Measurements from ENCODE around the gene KLHDC2.
A peak's percentile ranks its signal among the peaks of the same experiment; 100 is the strongest.
"Not testable (repeated sequence)": the region's sequence is repeated elsewhere in the genome, so short reads cannot be mapped to it uniquely, and the experiment has no call there.

Gene KLHDC2

DNA sequence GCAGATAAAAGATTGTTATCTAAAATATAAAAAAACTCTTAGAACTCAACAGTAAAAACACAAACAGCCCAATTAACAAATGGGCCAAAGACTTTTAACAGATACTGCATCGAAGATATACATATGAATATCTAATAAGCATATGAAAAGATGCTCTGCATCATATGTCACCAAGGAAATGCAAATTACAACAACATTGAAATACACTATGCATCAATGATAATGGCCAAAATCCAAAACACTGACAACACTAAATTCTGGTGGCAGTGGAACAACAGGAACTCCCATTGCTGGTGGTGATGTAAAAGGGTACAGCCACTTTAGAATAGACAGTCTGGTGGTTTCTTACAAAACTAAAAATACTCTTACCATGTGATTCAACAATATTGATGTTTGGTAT is 40.8 kb downstream of the KLHDC2 start:
- DNase-seq (ENCODE audit: low spot score in 2 of 2): peak in 1 of 2 experiments; percentile 58
- Histone ChIP-seq H3K4me1 (peaks cover 11% of the 10 kb centered on the region), H3K27me3 (ENCODE audit: low read depth) (no peaks in the 10 kb centered on the region), H3K36me3 (replicated peaks) (peaks cover 40% of the 10 kb centered on the region), H3K4me3 (no peak overlapping the region), H3K9me3 (no peaks in the 10 kb centered on the region)
- in situ Hi-C loops (cut with MboI; ENCODE audit: low sequenced_read_pairs): no loop called here

DNA sequence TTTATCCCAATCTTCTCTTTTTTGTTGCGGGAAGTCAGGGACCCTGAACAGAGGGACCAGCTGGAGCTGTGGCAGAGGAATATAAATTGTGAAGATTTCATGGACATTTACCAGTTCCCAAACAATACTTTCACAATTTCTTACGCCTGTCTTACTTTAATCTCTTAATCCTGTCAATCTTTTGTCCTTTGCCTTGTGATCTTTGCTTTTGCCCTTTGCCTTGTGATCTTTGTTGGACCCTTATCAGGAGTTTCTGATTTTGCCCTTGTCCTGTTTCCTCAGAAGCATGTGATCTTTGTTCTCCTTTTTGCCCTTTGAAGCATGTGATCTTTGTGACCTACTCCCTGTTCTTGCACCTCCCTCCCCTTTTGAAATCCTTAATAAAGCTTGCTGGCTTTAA is 48.2 kb downstream of the KLHDC2 start:
- in situ Hi-C loops (cut with MboI; ENCODE audit: low sequenced_read_pairs); H3K27me3 ChIP-seq (ENCODE audit: low read depth): not testable (repeated sequence)
- H3K36me3 ChIP-seq (replicated peaks): peaks cover 78% of the 10 kb centered on the region

DNA sequence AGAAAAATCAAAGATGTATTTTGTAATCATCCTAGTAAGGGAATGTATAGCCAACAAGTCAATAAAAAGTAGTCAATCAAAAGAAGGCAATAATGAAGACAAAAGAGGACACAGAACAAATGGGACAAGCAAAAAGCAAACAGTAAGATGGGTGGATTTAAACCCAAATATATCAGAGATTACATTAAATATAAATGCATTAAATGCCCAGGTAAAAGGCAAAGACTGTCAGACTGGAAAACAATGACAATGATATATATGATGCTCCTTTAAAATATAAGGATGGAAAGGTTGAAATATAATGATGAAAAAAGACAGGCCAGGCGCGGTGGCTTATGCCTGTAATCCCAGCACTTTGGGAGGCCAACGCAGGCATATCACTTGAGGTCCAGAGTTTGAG is 48.9 kb downstream of the KLHDC2 start:
- H3K4me3 ChIP-seq: no peak overlapping the region
- H3K36me3 ChIP-seq (replicated peaks): peaks cover 71% of the 10 kb centered on the region
- in situ Hi-C loops (cut with MboI; ENCODE audit: low sequenced_read_pairs): no loop called here

More for the DNA sequence above, 48.2 kb downstream of the KLHDC2 start:
- not testable (repeated sequence) for H3K4me1 ChIP-seq; H3K9me3 ChIP-seq; H3K4me3 ChIP-seq; DNase-seq (ENCODE audit: low spot score in 2 of 2)

DNA sequence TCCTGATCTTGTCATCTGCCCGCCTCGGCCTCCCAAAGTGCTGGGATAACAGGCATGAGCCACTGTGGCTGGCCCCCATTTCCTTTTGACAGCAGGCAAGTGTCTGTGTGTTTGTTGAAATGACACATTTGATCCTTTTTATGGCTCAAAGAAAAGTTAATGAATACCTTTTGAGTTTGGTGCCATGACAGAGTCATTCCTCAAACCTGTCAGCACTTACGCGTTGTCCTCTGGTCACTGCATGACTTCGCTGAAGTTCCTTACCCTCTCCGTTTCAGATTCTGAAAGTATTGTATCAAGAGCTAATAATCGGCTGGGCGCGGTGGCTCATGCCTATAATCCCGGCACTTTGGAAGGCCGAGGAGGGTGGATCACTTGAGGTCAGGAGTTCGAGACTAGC is 52.2 kb downstream of the KLHDC2 start:
- DNase-seq (ENCODE audit: low spot score in 2 of 2): no peak
- in situ Hi-C loops (cut with MboI; ENCODE audit: low sequenced_read_pairs): no loop called here
- Histone ChIP-seq H3K36me3 (replicated peaks) (peaks cover 71% of the 10 kb centered on the region), H3K4me3 (no peak overlapping the region), H3K9me3 (no peaks in the 10 kb centered on the region), H3K4me1 (no peaks in the 10 kb centered on the region), H3K27me3 (ENCODE audit: low read depth) (no peaks in the 10 kb centered on the region)

More for the DNA sequence above, 48.9 kb downstream of the KLHDC2 start:
- no peaks in the 10 kb centered on the region for H3K27me3 ChIP-seq (ENCODE audit: low read depth)
- no peak for DNase-seq (ENCODE audit: low spot score in 2 of 2)
- no peaks in the 10 kb centered on the region for H3K4me1 ChIP-seq
- H3K9me3 ChIP-seq: no peaks in the 10 kb centered on the region

DNA sequence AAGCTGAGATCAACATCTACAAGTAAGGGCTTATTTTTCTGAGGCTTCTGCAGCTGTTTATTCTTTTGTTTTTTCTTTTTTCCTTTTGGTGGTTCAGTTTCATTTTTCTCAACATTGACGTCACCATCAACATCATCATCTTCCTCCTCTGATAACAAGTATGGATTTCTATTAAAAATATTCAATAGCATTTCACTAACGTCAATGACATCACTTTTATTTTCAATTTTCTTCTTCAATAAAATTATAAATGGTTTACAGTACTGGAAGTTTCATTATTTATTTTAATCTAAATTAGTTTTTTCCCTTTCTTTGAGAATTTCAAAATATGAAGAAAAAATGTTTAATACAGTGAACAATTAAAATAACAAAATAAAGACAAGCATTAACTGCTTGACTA is 60.7 kb downstream of the KLHDC2 start:
- Histone ChIP-seq H3K36me3 (replicated peaks) (peaks cover 82% of the 10 kb centered on the region), H3K9me3 (no peaks in the 10 kb centered on the region), H3K4me1 (no peaks in the 10 kb centered on the region), H3K4me3 (no peak overlapping the region), H3K27me3 (ENCODE audit: low read depth) (no peaks in the 10 kb centered on the region)
- no peak for DNase-seq (ENCODE audit: low spot score in 2 of 2)
- in situ Hi-C loops (cut with MboI; ENCODE audit: low sequenced_read_pairs): no loop called here
